ENCODE measurements around the gene STK38L.

STK38L gene

GRCh38 chr12:27333403-27334009, 89.4 kb downstream of the STK38L start:
- no peak overlapping the region for H4K8ac ChIP-seq (ENCODE audit: low read depth, low read length)
- WGBS (ENCODE audit: extremely low coverage, insufficient coverage, low lambda C conversion rate) = no CpG with 5 or more reads among the region's 40 CpGs
- H3K79me2 ChIP-seq (ENCODE audit: control insufficient read depth, insufficient read depth, low read length) = no peaks in the 10 kb centered on the region
- no peak overlapping the region for H3K23ac ChIP-seq (ENCODE audit: low read length)
- DNase-seq = no peak
- H2AK5ac ChIP-seq (ENCODE audit: low read length) = no peak overlapping the region
- no peak overlapping the region for H3K27ac ChIP-seq (ENCODE audit: low read depth, low read length)
- H3K56ac ChIP-seq (ENCODE audit: low read length) = peak overlapping the region; percentile 68
- H3K36me3 ChIP-seq (ENCODE audit: control insufficient read depth, insufficient read depth, low read length) = no peaks in the 10 kb centered on the region
- peak overlapping the region; percentile 39 for H3K4me3 ChIP-seq (ENCODE audit: low read length)
- H3K4ac ChIP-seq (ENCODE audit: low read depth, low read length) = no peak overlapping the region
- H4K5ac ChIP-seq (ENCODE audit: low read length) = no peak overlapping the region
- peak overlapping the region; percentile 76 for H3K4me2 ChIP-seq (ENCODE audit: low read length)
- H2BK15ac ChIP-seq (replicated peaks; ENCODE audit: low read depth) = no peak overlapping the region
- peak overlapping the region; percentile 67 for H3K9ac ChIP-seq (ENCODE audit: low read length)
- no peaks in the 10 kb centered on the region for H3K27me3 ChIP-seq (ENCODE audit: insufficient read depth, low read length, poor library complexity)
- H2BK5ac ChIP-seq (ENCODE audit: low read length) = no peak overlapping the region
- H3K4me1 ChIP-seq (ENCODE audit: control insufficient read depth, low read depth, low read length) = no peaks in the 10 kb centered on the region
- H3K79me1 ChIP-seq (ENCODE audit: low read length) = no peaks in the 10 kb centered on the region
- H2BK120ac ChIP-seq (ENCODE audit: low read depth, low read length) = no peak overlapping the region
- H3K18ac ChIP-seq (ENCODE audit: low read length) = peak overlapping the region; percentile 64

- Histone ChIP-seq H3K18ac (ENCODE audit: low read length) (no peak overlapping the region), H2BK120ac (ENCODE audit: low read depth, low read length) (no peak overlapping the region), H4K5ac (ENCODE audit: low read length) (no peak overlapping the region), H4K8ac (ENCODE audit: low read depth, low read length) (no peak overlapping the region), H3K4me3 (ENCODE audit: low read length) (no peak overlapping the region), H3K9ac (ENCODE audit: low read length) (no peak overlapping the region), H3K4me1 (ENCODE audit: control insufficient read depth, low read depth, low read length) (no peaks in the 10 kb centered on the region), H3K79me2 (ENCODE audit: control insufficient read depth, insufficient read depth, low read length) (no peaks in the 10 kb centered on the region), H3K4me2 (ENCODE audit: low read length) (no peak overlapping the region), H3K23ac (ENCODE audit: low read length) (no peak overlapping the region), H3K27ac (ENCODE audit: low read depth, low read length) (no peak overlapping the region), H2BK5ac (ENCODE audit: low read length) (no peak overlapping the region), H3K56ac (ENCODE audit: low read length) (no peak overlapping the region), H3K27me3 (ENCODE audit: insufficient read depth, low read length, poor library complexity) (no peaks in the 10 kb centered on the region), H3K36me3 (ENCODE audit: control insufficient read depth, insufficient read depth, low read length) (no peaks in the 10 kb centered on the region), H3K79me1 (ENCODE audit: low read length) (no peaks in the 10 kb centered on the region), H2AK5ac (ENCODE audit: low read length) (no peak overlapping the region), H2BK15ac (replicated peaks; ENCODE audit: low read depth) (no peak overlapping the region), H3K4ac (ENCODE audit: low read depth, low read length) (no peak overlapping the region)
- no peak for DNase-seq
- no CpG with 5 or more reads among the region's 7 CpGs for WGBS (ENCODE audit: extremely low coverage, insufficient coverage, low lambda C conversion rate)
Observed at GRCh38 chr12:27334042-27334720, 90.1 kb downstream of the STK38L start.

DNA sequence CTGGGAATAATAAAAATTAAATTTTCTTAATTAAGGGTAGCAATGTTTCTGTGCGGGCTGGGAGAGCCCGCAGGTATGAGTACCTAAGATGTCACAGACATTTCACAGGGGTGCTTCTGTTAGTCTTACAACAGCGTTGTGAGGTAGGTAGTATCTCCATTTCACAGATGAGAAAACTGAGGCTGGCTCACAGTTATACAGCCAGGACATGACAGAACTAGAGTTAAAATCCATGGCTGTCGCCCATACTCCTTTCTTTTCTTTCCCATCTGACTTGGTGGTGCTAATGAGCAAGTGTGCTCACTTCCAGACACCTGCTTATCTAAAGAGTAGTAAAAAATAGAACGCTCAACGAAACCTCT, 90.6 kb downstream of the STK38L start:
- no peak overlapping the region for H2BK15ac ChIP-seq (replicated peaks; ENCODE audit: low read depth)
- no peak overlapping the region for H3K27ac ChIP-seq (ENCODE audit: low read depth, low read length)
- no peaks in the 10 kb centered on the region for H3K79me1 ChIP-seq (ENCODE audit: low read length)
- no peak overlapping the region for H3K23ac ChIP-seq (ENCODE audit: low read length)
- no peak overlapping the region for H3K18ac ChIP-seq (ENCODE audit: low read length)
- no peak overlapping the region for H3K9ac ChIP-seq (ENCODE audit: low read length)
- H3K36me3 ChIP-seq (ENCODE audit: control insufficient read depth, insufficient read depth, low read length) = no peaks in the 10 kb centered on the region
- H3K4me1 ChIP-seq (ENCODE audit: control insufficient read depth, low read depth, low read length) = no peaks in the 10 kb centered on the region
- no peak overlapping the region for H3K4me3 ChIP-seq (ENCODE audit: low read length)
- no peak overlapping the region for H4K8ac ChIP-seq (ENCODE audit: low read depth, low read length)
- H3K56ac ChIP-seq (ENCODE audit: low read length) = no peak overlapping the region
- no peak for DNase-seq
- H3K27me3 ChIP-seq (ENCODE audit: insufficient read depth, low read length, poor library complexity) = no peaks in the 10 kb centered on the region
- no peak overlapping the region for H4K5ac ChIP-seq (ENCODE audit: low read length)
- no peaks in the 10 kb centered on the region for H3K79me2 ChIP-seq (ENCODE audit: control insufficient read depth, insufficient read depth, low read length)
- H3K4me2 ChIP-seq (ENCODE audit: low read length) = no peak overlapping the region
- no peak overlapping the region for H2AK5ac ChIP-seq (ENCODE audit: low read length)
- no peak overlapping the region for H2BK120ac ChIP-seq (ENCODE audit: low read depth, low read length)
- no CpG with 5 or more reads among the region's 6 CpGs for WGBS (ENCODE audit: extremely low coverage, insufficient coverage, low lambda C conversion rate)
- H3K4ac ChIP-seq (ENCODE audit: low read depth, low read length) = no peak overlapping the region
- no peak overlapping the region for H2BK5ac ChIP-seq (ENCODE audit: low read length)

DNA sequence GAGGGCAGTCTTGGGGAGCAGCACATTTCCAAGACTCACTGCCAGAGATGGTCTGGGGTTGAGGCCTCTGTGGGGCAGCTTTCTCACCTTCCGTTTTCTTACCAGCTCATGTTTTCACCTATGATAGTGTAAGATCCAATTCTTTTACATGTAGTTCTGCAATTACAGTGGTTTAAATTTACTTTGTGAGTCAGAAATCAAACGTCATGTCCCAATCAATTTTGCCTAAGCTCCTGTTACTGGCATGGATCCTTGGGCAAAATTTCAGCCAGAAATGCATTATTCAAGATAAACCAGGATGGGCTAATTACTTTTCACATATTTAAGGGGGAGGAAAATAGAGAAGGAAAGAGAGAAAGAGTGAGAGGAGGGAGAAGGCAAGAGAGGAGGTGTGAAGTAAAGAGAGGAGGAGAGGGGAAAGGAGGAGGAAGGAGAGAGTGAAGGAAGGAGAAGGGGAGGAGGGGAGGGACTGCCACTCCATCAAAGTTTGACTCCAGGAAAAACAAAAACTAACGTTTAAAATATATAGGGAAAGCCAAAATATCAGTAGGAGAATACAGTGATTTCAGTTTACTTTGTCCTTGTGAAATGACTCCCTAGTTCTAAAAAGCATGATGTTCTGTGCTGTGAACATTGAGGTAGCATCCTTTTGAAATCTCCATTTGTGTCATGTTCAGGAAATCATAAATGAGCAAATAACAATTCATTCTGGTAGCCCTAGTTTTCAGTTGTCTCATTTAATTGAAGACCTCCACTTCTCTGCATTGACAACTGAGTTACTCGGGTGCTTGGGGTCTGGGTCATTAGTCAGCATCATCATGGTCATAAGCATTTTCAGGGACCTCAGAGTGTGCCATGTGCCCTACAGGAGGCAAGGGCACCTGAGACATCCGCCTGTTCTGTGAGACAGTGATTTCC, 91.5 kb downstream of the STK38L start:
- Histone ChIP-seq H3K4me3 (ENCODE audit: low read length) (no peak overlapping the region), H3K79me2 (ENCODE audit: control insufficient read depth, insufficient read depth, low read length) (no peaks in the 10 kb centered on the region), H3K27ac (ENCODE audit: low read depth, low read length) (no peak overlapping the region), H3K27me3 (ENCODE audit: insufficient read depth, low read length, poor library complexity) (no peaks in the 10 kb centered on the region), H3K4ac (ENCODE audit: low read depth, low read length) (no peak overlapping the region), H4K8ac (ENCODE audit: low read depth, low read length) (no peak overlapping the region), H3K4me1 (ENCODE audit: control insufficient read depth, low read depth, low read length) (no peaks in the 10 kb centered on the region), H2BK120ac (ENCODE audit: low read depth, low read length) (no peak overlapping the region), H3K18ac (ENCODE audit: low read length) (no peak overlapping the region), H3K9ac (ENCODE audit: low read length) (no peak overlapping the region), H2AK5ac (ENCODE audit: low read length) (no peak overlapping the region), H3K23ac (ENCODE audit: low read length) (no peak overlapping the region), H3K79me1 (ENCODE audit: low read length) (no peaks in the 10 kb centered on the region), H2BK15ac (replicated peaks; ENCODE audit: low read depth) (no peak overlapping the region), H3K4me2 (ENCODE audit: low read length) (no peak overlapping the region), H3K56ac (ENCODE audit: low read length) (no peak overlapping the region), H3K36me3 (ENCODE audit: control insufficient read depth, insufficient read depth, low read length) (no peaks in the 10 kb centered on the region), H2BK5ac (ENCODE audit: low read length) (no peak overlapping the region), H4K5ac (ENCODE audit: low read length) (no peak overlapping the region)
- DNase-seq = no peak
- no CpG with 5 or more reads among the region's 5 CpGs for WGBS (ENCODE audit: extremely low coverage, insufficient coverage, low lambda C conversion rate)

GRCh38 chr12:27336282-27336653, 92.2 kb downstream of the STK38L start:
- Histone ChIP-seq H3K4me2 (ENCODE audit: low read length) (no peak overlapping the region), H2BK15ac (replicated peaks; ENCODE audit: low read depth) (no peak overlapping the region), H3K27me3 (ENCODE audit: insufficient read depth, low read length, poor library complexity) (no peaks in the 10 kb centered on the region), H3K9ac (ENCODE audit: low read length) (no peak overlapping the region), H3K4me3 (ENCODE audit: low read length) (no peak overlapping the region), H2BK120ac (ENCODE audit: low read depth, low read length) (no peak overlapping the region), H3K79me1 (ENCODE audit: low read length) (no peaks in the 10 kb centered on the region), H3K4me1 (ENCODE audit: control insufficient read depth, low read depth, low read length) (no peaks in the 10 kb centered on the region), H3K56ac (ENCODE audit: low read length) (no peak overlapping the region), H4K5ac (ENCODE audit: low read length) (no peak overlapping the region), H3K27ac (ENCODE audit: low read depth, low read length) (no peak overlapping the region), H2AK5ac (ENCODE audit: low read length) (no peak overlapping the region), H4K8ac (ENCODE audit: low read depth, low read length) (no peak overlapping the region), H2BK5ac (ENCODE audit: low read length) (no peak overlapping the region), H3K23ac (ENCODE audit: low read length) (no peak overlapping the region), H3K36me3 (ENCODE audit: control insufficient read depth, insufficient read depth, low read length) (no peaks in the 10 kb centered on the region), H3K4ac (ENCODE audit: low read depth, low read length) (no peak overlapping the region), H3K79me2 (ENCODE audit: control insufficient read depth, insufficient read depth, low read length) (no peaks in the 10 kb centered on the region), H3K18ac (ENCODE audit: low read length) (no peak overlapping the region)
- DNase-seq = no peak
- WGBS (ENCODE audit: extremely low coverage, insufficient coverage, low lambda C conversion rate) = no CpG with 5 or more reads among the region's 2 CpGs
